GM21529 (cell line): Measurements from ENCODE around the gene MTSS2.

Experiments used
- ATAC-seq: cut with Tn5 transposase; IDR thresholded peaks from one replicate; pipeline ENCODE4 v1.9.1; 2021; ENCODE audit not compliant: unreplicated experiment

The MTSS2 gene

DNA sequence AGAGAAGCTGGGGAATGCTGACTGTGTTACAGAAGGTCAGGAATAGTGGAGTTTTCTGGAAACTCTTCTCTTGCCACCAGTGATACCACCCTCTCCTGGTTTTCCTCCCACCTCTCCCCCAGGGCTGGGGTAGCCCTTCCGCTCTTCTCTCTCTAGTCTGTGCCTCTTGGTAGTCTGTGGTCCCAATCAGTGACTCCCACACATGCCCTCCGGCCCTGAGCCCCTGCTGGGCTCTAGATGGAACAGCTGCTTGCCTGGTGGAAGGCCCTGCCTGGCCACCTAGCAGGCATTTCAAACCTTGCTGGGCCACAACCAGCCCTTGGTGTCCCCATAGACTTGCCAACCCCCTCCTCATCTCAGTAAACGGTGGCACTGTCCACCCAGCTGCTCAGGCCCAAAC lies 15.2 kb upstream of the MTSS2 start:
- no peak for ATAC-seq

DNA sequence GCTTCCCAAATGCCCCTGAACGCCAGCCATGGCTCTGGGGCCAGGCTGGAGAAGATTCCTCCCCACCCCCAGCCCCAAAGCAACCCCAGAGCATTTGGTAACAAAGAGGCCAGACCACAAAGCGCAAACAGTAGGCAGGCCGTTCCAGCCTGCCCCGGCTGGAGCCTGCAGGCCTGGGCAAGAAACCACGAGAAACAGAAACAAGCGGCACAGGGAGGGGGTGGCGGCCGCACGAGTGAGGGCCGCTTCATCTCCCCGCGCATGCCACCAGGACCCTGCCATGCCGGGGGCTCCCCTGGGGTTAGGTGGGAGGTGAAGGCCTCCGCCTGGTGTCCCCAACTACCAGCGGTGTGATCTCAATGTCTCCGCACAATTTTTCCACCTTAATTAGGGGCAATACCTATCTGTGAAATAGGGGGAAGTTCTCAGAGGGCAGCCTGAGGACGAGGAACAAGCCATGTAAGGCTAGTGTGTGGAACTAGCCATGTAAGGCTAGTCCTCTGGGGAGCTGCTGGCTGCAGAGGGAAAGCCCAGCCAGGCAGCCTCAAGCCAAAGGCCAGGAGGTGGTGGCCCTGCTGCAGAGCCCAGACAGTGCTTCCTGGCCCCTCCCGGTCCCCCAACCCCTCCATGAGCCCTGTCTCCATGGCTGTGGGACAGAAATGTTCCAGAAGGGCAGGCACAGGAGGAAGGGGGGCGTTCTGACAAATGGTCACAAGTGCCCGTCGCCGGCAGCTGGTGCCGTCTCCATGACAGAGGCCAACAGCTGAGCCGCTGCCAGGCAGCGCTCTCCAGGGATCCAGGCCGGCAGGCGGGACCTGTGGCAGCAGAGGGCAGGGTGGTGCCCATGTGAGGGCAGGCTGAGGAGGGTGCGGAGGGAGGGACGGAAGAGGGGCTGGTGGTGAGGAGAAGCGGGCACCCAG lies 14.5 kb upstream of the MTSS2 start:
- ATAC-seq, result no peak

GRCh38 chr16:70699696-70700095 lies 13.8 kb upstream of the MTSS2 start:
- ATAC-seq, result no peak

GRCh38 chr16:70698901-70699300 lies 13.0 kb upstream of the MTSS2 start:
- ATAC-seq, result no peak

- ATAC-seq, result no peak
These were observed 11.8 kb upstream of the MTSS2 start for GRCh38 chr16:70697594-70698170.

DNA sequence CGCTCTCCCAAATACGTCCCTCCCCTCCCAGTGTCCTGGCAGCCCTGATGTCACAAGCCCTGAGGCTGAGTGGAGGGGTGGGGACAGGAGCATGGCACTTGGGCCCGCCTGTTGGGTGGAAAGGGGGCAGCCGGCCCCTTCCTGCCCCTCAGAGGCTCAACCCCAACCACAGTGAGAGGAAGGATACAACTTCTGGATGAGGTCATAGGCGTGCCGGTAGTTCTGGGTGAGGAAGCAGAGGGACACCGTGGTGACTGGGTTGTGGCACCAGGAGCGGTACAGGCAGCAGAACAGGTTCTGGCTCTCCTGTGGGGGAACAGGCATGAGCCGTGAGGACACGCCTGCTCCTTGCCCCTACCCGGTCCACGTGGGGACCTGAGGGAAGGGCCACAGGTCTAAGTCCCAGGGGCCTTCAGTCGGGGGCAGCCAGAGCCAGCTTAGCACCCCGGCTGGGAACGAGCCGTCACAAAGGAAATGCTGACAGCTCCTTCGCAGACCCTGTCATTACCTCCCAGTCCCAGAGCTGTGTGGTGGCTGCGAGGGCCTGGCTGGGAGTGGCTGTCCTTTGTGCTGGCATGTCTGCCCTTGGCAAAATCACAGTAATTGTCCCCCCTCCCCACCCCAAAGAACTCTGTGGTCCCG lies 11.2 kb upstream of the MTSS2 start:
- ATAC-seq, result no peak

DNA sequence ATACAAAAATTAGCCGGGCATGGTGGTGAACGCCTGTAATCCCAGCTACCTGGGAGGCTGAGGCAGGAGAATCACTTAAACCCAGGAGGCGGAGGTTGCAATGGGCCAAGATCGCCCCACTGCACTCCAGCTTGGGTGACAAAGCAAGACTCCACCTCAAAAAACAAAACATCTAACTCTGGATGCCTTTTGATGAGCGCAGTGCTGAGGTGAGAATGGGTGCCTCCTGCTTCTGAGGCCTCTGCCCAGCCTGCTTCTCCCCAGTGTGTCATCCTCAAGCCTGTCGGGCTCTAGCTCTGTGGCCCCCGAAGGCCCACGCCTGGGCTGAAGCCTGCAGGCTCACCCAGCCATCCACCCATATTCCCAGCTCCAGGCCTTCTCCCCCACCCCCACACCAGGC lies 10.5 kb upstream of the MTSS2 start:
- no peak for ATAC-seq

- ATAC-seq, result no peak
These were observed 9.6 kb upstream of the MTSS2 start for GRCh38 chr16:70695331-70696070.

DNA sequence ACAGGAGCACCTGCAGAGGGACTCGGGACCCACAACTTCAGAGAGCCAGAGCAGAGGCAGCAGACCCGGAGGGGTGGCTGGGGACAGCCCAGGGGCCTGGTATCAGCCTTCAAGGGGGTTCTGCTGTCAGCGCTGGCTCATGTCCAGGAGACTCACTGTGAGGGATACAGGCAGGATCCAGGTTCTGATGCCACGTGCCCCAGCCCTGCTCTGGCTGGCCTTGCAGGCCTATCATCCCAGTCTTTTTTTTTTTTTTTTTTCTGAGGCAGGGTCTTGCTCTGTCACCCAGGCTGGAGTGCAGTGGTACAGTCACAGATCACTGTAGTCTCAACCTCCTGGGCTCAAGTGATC lies 9.0 kb upstream of the MTSS2 start:
- no peak for ATAC-seq

- ATAC-seq, result no peak
These were observed 8.4 kb upstream of the MTSS2 start for GRCh38 chr16:70694088-70694867.

DNA sequence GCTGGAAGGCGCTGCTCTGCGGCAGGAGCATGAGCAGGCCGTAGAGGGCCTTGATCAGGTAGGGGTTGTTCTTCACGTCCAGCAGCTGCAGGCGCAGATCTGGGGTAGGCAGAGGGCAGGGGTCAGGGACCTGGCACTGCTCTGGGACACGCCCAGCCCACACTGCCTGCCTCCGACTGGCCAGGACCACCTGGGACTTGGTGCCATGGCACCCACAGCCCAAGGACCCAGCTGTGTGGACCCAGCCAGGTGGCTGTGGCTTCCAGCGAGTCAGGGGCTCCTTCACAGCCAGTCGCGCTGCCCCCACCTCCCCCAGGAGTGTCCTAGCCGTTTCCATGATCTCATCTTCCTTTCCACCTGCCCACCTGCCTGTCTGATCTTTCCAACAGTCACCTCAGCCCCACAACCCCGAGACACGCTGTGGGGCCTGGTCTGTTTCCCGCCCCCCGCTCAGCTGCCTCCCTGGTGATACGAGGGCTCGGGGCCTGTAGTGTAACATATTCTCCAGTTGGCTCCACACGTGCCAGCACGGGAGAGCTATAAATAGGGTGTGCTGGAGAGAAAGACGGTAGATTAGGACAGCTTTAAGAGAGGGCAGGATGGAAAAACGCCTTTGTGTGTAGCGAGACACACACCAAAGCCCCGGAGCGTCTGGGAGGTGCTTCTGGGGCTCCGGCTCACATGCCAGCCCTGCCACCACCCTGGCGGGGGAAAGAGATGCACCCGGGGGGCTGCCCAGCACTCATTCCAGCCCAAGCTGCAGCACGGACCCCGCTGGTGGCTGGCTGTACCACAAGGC lies 7.2 kb upstream of the MTSS2 start:
- ATAC-seq, result no peak

GRCh38 chr16:70692130-70692872 lies 6.4 kb upstream of the MTSS2 start:
- ATAC-seq, result no peak

DNA sequence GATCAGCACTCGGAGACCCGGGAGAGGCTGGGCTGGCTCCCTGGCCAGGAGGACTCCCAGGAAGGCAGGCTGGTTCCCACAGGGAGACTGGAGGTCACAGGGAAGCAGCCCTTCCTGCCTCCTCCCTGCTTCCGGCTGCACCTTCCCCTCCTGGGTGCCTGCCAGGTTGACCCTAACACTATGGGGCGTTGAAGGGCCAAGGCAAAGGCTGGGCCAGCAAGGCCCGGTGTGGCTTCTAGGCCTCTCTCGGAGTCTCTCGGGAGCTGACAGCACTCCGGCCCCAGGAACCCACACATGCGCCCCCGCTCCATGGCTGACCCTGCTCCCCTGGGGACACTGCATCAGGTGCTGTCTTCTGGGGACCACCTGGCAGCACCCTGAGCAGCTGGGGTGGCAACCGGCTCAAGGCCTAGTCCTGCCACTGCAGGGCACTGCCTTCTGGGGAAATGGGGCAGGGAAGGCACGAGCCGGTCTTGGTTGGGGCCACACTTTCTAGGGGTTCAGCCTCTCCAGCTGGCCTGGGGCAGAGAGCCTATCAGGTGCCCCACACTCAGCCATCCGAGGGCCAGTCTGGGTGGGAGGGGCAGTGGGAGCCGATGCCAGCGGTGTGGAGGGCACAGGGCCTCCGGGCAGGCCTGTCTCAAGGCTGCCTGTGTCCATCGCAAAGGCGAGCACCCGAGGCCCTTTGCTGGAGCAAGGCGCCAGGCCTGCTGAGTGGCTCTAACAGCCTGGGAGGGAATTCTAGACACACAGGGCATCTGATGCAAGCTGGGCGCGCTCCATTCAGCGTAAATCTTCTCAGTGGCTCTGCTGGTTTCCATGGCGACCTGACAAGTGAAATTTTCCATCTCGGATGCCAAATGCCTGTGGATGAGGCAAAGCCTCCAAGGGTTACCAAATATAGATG lies 5.6 kb upstream of the MTSS2 start:
- no peak for ATAC-seq

GRCh38 chr16:70689970-70690891 lies 4.4 kb upstream of the MTSS2 start:
- no peak for ATAC-seq

DNA sequence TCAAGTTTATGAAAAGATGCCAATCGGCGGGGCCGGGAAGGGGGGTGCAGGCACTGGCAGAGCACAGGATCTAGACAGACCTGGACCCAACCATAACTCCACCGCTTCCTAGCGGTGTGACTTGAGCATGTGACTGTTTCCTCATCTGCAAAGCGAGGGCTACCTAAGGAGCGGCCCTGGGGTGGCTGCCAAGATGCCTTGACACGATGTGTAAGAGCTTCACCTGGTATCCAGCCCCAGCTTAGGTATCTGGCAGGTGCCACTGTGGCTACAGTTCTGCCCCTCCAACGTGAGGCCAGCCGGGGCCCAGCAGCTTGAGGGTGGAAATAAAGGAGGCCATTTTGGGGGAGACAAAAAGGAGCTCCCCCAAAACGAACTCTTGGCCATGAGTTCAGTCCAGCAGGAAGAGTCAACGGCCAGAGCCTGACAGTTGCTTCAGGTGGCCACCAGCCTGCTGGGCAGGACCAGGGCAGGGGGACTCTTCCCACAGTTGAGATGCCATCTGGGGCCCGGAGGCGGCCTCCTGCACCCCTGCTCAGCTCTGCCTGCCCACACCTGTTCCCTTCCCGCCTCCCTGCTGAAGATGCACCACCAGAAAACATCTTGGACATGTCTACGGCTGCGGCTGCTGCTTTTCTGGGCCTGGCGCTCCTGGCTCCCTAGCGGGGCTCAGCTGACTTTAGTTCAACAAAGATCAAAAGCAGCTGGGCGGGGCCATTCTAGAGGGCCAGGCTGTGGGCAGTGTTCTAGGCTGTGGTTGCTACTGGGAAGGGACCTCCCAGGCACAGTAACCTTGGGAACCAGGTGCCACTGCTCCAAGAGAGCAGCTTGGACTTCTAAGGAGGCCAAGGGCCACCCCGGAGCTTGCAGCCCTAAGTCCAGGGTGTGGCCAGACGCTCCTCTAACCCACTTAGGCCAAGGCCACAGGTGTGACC lies 3.4 kb upstream of the MTSS2 start:
- no peak for ATAC-seq

DNA sequence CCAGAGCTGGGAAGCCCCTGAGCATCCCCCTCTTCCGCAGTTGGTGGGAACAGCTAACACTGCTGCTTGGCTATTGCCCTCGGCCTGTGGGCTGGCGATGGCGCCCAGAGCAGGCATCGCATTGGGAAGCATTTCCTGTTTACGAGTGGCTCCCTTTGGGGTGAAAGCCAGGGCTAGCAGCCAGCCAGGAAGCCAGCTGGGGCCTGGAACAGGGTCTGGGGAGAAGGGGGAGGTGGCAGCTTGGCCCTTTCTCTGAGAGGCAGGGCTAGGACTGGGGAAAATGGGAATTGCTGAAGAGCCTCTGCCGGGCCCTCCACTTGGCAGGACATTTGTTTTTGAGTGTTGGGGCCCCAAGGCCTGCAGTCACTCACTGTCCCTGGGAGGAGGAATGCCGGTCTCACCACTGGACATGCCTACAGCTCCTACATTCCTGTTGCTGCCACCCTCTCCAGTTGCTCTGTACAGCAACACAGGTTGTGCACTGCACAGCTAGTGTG lies 2.4 kb upstream of the MTSS2 start:
- ATAC-seq, result no peak
